Spleen (tissue), 7 donors: ENCODE results near the gene OR7C1.
"Not testable (repeated sequence)": the region's sequence is repeated elsewhere in the genome, so short reads cannot be mapped to it uniquely, and the experiment has no call there.

ENCODE experiments used
- CTCF ChIP-seq, 11 experiments: fragments of 200-600 bp in 7 of 11; fragments of 450-650 bp in 4 of 11; sonication (generic) in 4 of 11; IDR thresholded peaks in 8 of 11; conservative IDR thresholded peaks in 3 of 11; 1 replicate in 7 of 11; 2 replicates in 4 of 11; pipeline versions ENCODE4 v1.4.0 to v1.8.0; 2016 to 2021; ENCODE audit warnings: antibody characterized with exemption in 11 of 11, inconsistent platforms in 4 of 11, mild to moderate bottlenecking in 1 of 11
- POLR2A ChIP-seq, 3 donors: fragments of 450-650 bp; IDR thresholded peaks; one replicate each; pipeline ENCODE4 v1.5.1; 2017; ENCODE audit warnings: antibody characterized with exemption in 3 of 3, mild to moderate bottlenecking in 1 of 3
- POLR2AphosphoS5 ChIP-seq, 3 donors: sonication (generic); formaldehyde crosslinking; IDR thresholded peaks; one replicate each; pipeline ENCODE4 v1.5.1; 2017; ENCODE audit warnings: antibody characterized with exemption in 3 of 3
- donor health status: DM: no; HTN: no; CAD: no; lungs with moderate emphysema.
- donor health status: DM: no; HTN: no; CAD: no.
- donor health status: DM: no; HTN: no; CAD: no.

GRCh38 chr19:14765841-14766240 lies 69.1 kb downstream of the OR7C1 start:
- not testable (repeated sequence) for TF ChIP-seq CTCF (IDR thresholded peaks at IDR 0.05 in 8 of 11, conservative IDR thresholded peaks at IDR 0.05 in 3 of 11); POLR2AphosphoS5 (IDR thresholded peaks at IDR 0.05); POLR2A (IDR thresholded peaks at IDR 0.05)
